Activated T-cell treated with anti-CD3 and anti-CD28 coated beads, Interleukin-2, amount 50 U/mL, for 48 hours (primary cell): ENCODE measurements around the gene ABCC4.

Source experiments
- DNase-seq, 2 experiments: peaks; one replicate each; pipeline ENCODE4 v3.0.0-alpha.2; 2020

Gene ABCC4

DNA sequence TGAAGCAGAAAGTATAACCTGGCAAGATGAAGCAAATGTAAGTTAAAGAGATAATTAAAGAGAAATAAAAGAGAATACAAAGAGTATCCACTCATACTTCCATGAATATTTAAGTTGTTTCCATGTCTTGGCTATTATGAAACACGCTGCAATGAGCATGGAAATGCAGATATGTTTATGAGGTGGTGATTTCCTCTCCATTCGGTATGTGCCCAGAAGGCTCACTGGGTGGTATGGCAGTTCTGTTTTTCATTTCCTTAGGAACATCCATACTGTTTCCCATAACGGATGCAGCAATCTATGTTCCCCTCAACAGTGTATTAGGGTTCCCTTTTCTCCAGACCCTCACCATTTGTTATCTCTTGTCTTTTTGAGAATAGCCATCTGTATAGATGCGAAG is 316.3 kb downstream of the ABCC4 start:
- DNase-seq: no peak

DNA sequence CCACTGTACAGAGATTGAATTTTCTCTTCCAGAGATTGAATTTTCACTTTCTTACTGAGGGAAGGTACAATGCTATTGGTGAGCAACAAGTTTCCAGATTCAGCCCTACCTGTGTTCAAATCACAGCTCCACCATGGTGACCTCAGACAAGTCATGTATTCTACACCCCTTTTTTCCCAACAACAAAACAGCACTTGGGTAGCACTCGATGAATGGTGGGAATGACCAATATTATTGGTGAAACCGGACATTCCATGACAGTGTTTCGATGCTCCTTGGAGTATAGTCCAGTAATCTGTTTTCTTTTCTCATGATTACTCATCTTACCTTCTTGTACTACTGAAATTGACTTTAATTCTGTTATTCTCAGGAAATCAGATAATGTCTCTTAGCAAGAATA is 322.7 kb downstream of the ABCC4 start:
- no peak for DNase-seq

DNA sequence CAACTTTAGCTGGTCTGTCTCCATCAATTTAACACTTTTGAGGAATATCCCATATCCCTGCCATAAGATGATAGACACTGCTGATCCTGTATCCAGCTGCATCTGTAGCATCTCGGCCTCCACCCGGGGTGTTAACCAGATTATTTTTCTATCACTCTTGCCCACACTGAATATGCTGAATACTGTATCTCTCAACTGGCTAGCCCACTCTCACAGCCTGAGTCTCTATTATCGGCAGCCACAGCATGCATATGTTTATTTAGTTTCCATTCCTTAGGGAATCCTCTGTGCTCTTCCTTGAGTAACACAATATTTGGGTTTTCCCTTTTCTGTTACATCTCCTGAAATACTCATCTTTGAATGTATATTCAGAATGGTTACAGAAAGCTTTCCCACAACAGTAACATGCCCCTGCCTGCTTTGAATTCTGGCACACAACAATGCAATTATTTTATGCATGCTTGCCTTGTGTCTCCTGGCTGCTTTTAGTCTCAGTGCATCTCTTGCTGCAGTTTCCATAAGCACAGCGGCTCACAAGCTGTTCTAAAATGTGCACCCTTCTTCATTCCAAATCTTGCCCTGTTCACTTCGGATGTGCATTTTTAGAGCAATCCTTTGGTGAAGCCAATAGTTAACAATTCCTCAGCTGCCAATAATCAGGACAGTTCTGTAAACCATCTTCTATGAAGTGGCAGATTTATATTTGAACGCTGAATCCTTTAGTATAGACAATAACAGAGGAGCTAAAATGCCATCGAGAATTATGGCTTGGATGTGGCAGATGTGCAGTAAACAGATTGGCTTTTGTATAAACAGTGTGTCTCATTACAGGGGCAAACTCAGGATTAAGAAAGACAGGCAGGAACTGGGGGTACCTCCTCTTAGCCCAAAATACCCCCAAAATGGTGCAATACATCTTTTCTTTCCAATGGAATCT is 327.0 kb downstream of the ABCC4 start:
- DNase-seq: no peak

DNA sequence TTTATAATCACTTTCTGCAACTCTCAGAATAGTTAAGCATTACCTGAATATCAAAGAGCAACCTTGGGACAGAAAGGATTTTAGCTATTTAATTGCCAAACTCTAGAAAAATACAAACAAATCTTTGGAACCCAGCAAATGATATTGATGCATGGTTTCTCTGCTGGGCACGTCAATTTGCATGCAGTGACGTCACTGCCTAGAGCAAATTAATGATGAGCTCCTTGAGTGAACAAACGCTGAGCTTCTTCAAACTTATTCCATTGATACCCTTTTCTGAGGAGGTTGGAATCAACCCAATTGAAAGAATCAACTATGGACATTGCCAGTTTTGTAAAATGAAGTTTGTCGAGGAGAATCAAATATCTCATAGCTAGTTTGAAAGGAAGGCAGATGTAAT is 329.0 kb downstream of the ABCC4 start:
- no peak for DNase-seq
